VCaP (cell line): ENCODE results near the gene PANK4.

ENCODE experiments used
- H3K27ac ChIP-seq: fragments of 450-650 bp; 2 replicates; pipeline ENCODE4 v1.5.1; 2017
- TF ChIP-seq, protein P1 (sequence below): fragments of 450-650 bp; conservative IDR thresholded peaks from 2 replicates; pipeline ENCODE4 v1.5.1; 2017; ENCODE audit warnings: mild to moderate bottlenecking, moderate library complexity

PANK4 gene

DNA sequence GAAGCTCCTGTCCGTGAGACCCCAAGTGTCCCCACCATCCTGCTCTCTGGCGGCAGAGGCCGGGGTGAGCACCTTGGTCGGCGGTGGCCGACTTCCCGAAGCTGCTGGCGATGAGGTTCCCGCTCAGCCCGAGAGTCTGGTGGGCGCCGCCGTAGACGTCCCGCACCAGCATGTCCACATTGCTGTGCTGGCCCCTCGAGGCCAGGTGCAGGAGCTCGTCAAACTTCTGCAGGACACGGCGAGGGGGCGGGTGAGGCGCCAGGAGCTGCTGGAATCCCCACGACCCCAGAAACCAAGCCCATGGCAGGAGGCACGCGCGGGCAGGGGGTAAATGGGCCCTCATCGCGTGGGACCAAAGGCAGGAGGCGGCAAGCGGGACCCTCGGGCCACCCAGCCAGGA is 6.7 kb downstream of the PANK4 start:
- H3K27ac ChIP-seq: no peak overlapping the region

DNA sequence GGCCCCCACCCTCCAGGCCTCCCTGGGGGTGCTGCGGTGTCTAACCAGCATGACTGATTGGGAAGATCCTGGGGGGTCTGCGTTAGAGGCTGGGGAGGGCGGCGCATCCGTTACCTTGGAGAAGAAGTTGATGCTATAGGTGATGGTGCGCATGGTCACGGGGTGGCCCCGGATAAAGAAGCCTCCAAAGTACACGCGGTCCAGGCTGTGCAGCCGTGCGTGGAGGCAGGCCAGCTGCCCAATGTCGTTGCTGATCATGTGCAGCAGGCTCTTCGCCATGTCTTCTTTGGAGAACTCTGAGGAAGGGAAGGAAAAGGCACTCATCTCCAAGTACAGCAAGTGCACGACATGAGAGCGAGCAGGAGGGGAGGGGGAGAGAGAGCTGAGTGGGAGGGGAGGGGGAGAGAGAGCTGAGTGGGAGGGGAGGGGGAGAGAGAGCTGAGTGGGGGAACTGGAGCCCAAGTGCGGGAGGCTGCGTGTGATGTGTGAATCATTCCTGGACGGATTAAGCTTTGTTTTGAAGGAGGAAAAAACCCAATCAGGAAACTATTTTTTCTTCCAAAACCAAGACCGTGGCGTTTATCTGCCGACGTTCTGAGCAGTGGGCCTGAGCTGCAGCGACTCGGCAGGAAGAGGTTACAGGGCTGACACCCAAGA is 7.2 kb downstream of the PANK4 start:
- TF ChIP-seq, protein P1, sequence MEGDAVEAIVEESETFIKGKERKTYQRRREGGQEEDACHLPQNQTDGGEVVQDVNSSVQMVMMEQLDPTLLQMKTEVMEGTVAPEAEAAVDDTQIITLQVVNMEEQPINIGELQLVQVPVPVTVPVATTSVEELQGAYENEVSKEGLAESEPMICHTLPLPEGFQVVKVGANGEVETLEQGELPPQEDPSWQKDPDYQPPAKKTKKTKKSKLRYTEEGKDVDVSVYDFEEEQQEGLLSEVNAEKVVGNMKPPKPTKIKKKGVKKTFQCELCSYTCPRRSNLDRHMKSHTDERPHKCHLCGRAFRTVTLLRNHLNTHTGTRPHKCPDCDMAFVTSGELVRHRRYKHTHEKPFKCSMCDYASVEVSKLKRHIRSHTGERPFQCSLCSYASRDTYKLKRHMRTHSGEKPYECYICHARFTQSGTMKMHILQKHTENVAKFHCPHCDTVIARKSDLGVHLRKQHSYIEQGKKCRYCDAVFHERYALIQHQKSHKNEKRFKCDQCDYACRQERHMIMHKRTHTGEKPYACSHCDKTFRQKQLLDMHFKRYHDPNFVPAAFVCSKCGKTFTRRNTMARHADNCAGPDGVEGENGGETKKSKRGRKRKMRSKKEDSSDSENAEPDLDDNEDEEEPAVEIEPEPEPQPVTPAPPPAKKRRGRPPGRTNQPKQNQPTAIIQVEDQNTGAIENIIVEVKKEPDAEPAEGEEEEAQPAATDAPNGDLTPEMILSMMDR: no peak
- no peak overlapping the region for H3K27ac ChIP-seq

More for the DNA sequence above, 6.7 kb downstream of the PANK4 start:
- TF ChIP-seq, protein P1: no peak

DNA sequence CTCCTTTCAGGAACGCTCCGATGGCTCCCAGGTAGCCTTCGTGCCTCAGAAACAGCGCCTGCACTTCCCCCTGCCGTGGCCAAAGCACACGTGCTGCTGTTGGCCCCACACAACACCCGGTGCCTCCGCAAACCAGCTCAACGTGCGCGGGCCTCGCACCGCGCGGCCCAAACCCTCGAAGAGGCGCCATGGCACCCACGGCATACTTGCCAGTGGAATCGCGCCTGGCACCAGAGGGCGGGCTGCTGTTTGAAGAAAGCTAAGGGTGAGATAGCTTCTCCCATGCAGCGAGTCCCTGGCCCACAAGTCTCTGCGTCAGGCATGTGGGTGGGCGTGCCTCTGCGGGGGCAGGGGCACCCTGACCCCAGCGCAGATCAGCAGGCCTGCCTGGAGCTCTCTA is 7.9 kb downstream of the PANK4 start:
- TF ChIP-seq, protein P1: no peak
- H3K27ac ChIP-seq: no peak overlapping the region

DNA sequence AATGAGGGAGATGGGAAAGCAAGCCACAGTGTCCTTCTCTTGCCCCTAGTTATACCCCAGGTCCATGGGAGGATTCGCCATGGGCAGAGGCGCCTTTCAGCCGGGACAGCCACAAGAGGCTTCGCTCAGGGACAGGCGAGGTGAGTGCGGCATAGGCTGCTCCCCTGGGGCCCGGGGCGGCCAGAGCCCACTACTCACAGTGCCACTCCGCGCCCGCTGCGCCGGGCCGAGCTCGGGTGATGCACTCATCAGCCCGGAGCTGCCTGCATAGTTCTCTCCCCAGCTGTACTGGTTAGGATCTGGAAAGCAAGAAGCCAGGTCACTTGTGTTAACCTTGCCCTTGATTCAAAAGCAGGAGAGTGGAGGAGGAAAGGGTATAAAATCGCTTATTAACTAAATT is 8.4 kb downstream of the PANK4 start:
- no peak overlapping the region for H3K27ac ChIP-seq
- TF ChIP-seq, protein P1: no peak

DNA sequence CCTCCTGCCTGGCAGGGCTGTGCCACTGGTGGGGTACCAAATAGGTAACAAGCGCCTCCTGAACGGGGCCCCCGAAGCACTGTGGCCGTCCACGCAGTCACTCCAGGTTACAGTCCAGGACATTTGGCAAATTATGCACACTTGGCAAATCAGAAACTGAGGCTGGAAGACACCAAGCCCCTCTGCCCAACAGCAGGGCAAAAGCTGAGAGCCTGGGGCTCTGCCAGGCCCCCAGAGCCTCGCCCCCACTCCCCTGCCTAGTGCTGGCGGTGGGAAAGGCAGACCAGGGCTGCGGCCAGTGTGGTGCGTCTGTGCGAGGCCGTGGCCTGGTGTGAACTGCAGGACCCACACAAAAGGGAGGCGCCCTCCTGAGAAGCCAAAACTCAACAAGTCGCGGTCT is 9.4 kb downstream of the PANK4 start:
- TF ChIP-seq, protein P1: no peak

DNA sequence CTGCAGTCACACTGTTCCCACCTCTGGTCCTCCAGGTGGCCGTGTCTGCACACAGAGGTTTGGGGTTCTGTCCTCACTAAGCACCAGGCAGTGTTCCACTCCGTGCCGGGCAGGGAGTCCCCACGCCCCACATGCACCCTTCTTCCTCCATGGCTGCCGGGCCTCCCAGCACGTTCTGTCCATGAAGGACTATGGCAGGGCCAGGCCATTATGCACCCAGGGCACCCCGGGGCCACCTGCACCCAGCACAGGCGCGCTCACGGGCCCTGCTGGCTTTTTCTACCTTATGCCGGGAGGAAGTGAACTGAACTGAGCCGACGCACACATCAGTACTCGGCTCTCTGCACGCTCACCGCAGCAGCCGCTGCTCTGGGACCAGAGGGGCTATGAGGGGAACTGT is 10.3 kb downstream of the PANK4 start:
- TF ChIP-seq, protein P1: no peak
- H3K27ac ChIP-seq: no peak overlapping the region

More for the DNA sequence above, 9.4 kb downstream of the PANK4 start:
- H3K27ac ChIP-seq: no peak overlapping the region

DNA sequence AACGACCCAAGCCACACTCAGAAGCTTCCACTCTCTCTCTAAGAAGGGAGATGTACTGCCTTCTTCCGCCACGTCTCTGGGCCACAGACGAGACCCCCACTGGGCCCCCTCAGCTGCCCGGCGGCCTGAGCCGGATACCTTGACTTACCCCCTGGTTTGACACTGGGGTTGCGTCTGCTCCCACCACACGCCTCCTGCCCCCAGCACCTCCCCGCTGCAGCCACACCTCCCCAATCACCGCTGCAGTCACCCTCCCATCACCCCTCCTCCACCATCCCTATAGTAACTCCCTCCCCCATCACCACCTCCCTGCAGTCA is 10.7 kb downstream of the PANK4 start:
- TF ChIP-seq, protein P1: no peak

More for the DNA sequence above, 10.7 kb downstream of the PANK4 start:
- H3K27ac ChIP-seq: no peak overlapping the region
